ENCODE data around the gene STARD9.

DNA sequence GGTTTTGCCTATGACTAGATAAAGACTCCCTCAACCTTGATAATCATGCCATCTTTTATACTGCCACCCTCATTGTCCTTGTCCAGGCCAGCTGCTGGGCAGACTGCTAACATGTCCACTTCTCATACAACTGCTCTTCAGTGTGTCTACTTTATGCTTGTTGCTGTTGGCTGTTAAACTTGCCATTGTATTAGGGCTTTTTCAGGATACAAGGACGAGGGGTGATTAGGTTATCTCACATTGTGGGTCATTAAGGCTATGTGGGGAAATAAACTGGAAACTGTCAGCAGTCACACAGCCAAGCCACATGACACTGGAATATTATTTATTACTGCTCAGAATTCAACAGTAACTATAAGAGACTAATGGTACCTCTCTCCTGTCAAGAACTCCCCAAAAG lies 36.1 kb downstream of the STARD9 start:
- no peak for TF ChIP-seq ZNF296 (CRISPR knock-in tag; conservative IDR thresholded peaks at IDR 0.05)
- TF ChIP-seq SP140L (CRISPR knock-in tag; IDR thresholded peaks at IDR 0.05; ENCODE audit: borderline replicate concordance), result no peak
- TF ChIP-seq ZBTB20 (CRISPR knock-in tag; IDR thresholded peaks at IDR 0.05; ENCODE audit: borderline replicate concordance, low read depth), result no peak
- TF ChIP-seq FOXK2 (IDR thresholded peaks at IDR 0.05), result no peak
- TF ChIP-seq EHMT2 (IDR thresholded peaks at IDR 0.05; ENCODE audit: borderline replicate concordance, low read depth, low read length), result no peak
- no peak for TF ChIP-seq KDM4B (CRISPR knock-in tag; IDR thresholded peaks at IDR 0.05)
- TF ChIP-seq KDM2A (CRISPR knock-in tag; IDR thresholded peaks at IDR 0.05; ENCODE audit: borderline replicate concordance, low read depth), result no peak
- no peak for TF ChIP-seq TMF1 (CRISPR knock-in tag; IDR thresholded peaks at IDR 0.05; ENCODE audit: low read depth)
- no peak for TF ChIP-seq KAT2B (IDR thresholded peaks at IDR 0.05; ENCODE audit: borderline replicate concordance, low read depth, low read length)
- TF ChIP-seq TARDBP (CRISPR knock-in tag; IDR thresholded peaks at IDR 0.05), result no peak
- TF ChIP-seq ZNF160 (CRISPR knock-in tag; IDR thresholded peaks at IDR 0.05), result no peak
- no peak for TF ChIP-seq YY1 (IDR thresholded peaks at IDR 0.05; ENCODE audit: insufficient read depth, insufficient replicate concordance, low read depth, low read length)
- TF ChIP-seq, protein P1, sequence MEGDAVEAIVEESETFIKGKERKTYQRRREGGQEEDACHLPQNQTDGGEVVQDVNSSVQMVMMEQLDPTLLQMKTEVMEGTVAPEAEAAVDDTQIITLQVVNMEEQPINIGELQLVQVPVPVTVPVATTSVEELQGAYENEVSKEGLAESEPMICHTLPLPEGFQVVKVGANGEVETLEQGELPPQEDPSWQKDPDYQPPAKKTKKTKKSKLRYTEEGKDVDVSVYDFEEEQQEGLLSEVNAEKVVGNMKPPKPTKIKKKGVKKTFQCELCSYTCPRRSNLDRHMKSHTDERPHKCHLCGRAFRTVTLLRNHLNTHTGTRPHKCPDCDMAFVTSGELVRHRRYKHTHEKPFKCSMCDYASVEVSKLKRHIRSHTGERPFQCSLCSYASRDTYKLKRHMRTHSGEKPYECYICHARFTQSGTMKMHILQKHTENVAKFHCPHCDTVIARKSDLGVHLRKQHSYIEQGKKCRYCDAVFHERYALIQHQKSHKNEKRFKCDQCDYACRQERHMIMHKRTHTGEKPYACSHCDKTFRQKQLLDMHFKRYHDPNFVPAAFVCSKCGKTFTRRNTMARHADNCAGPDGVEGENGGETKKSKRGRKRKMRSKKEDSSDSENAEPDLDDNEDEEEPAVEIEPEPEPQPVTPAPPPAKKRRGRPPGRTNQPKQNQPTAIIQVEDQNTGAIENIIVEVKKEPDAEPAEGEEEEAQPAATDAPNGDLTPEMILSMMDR (CRISPR knock-in tag; IDR thresholded peaks at IDR 0.05), result no peak
- TF ChIP-seq SMC3 (IDR thresholded peaks at IDR 0.05; ENCODE audit: low read length), result no peak
